NCI-H748 (cell line): ENCODE measurements around the gene TMEM45A.
"Not testable (repeated sequence)": the region's sequence is repeated elsewhere in the genome, so short reads cannot be mapped to it uniquely, and the experiment has no call there.

Source experiments
- DNase-seq: peaks from one replicate; lab custom pipeline; 2025; ENCODE audit not compliant: unreplicated experiment; lab: John Stamatoyannopoulos, UW

Gene TMEM45A

GRCh38 chr3:100483529-100483928, 8.9 kb upstream of the TMEM45A start:
- DNase-seq = no peak

GRCh38 chr3:100486808-100487207, 5.6 kb upstream of the TMEM45A start:
- no peak for DNase-seq

- DNase-seq = no peak
Measured at GRCh38 chr3:100489118-100489517, 3.3 kb upstream of the TMEM45A start.

GRCh38 chr3:100496711-100497261, 4.4 kb downstream of the TMEM45A start:
- no peak for DNase-seq

GRCh38 chr3:100499651-100500050, 7.2 kb downstream of the TMEM45A start:
- no peak for DNase-seq

- peak; percentile 29 for DNase-seq
Measured at GRCh38 chr3:100500320-100500880, 8.0 kb downstream of the TMEM45A start.

- no peak for DNase-seq
Measured at GRCh38 chr3:100503448-100503847, 11.0 kb downstream of the TMEM45A start.

- no peak for DNase-seq
Measured at GRCh38 chr3:100506355-100506754, 13.9 kb downstream of the TMEM45A start.

GRCh38 chr3:100509818-100510217, 17.4 kb downstream of the TMEM45A start:
- DNase-seq = not testable (repeated sequence)

- no peak for DNase-seq
Measured at GRCh38 chr3:100516232-100516631, 23.8 kb downstream of the TMEM45A start.

GRCh38 chr3:100516838-100517237, 24.4 kb downstream of the TMEM45A start:
- DNase-seq = no peak

- DNase-seq = no peak
Measured at GRCh38 chr3:100517276-100517675, 24.9 kb downstream of the TMEM45A start.

- DNase-seq = no peak
Measured at GRCh38 chr3:100518244-100518643, 25.8 kb downstream of the TMEM45A start.

- no peak for DNase-seq
Measured at GRCh38 chr3:100518983-100519382, 26.6 kb downstream of the TMEM45A start.

- no peak for DNase-seq
Measured at GRCh38 chr3:100521439-100521845, 29.0 kb downstream of the TMEM45A start.

- DNase-seq = no peak
Measured at GRCh38 chr3:100522125-100522524, 29.7 kb downstream of the TMEM45A start.

- DNase-seq = no peak
Measured at GRCh38 chr3:100523050-100523760, 30.8 kb downstream of the TMEM45A start.

GRCh38 chr3:100525753-100526612, 33.6 kb downstream of the TMEM45A start:
- DNase-seq = no peak

- no peak for DNase-seq
Measured at GRCh38 chr3:100526613-100527346, 34.4 kb downstream of the TMEM45A start.

- no peak for DNase-seq
Measured at GRCh38 chr3:100527347-100527735, 34.9 kb downstream of the TMEM45A start.

- no peak for DNase-seq
Measured at GRCh38 chr3:100531093-100531492, 38.7 kb downstream of the TMEM45A start.
